OCI-LY3 (cell line): ENCODE measurements around the gene TBC1D22B.

Experiments
- H2AFZ ChIP-seq: fragments of 200-600, 300-600 bp; shearing (Covaris generic); 2 replicates; pipeline ENCODE4 v1.6.0; 2014; ENCODE audit warnings: antibody characterized with exemption, low read depth, low read length
- H3K27ac ChIP-seq: fragments of 200-600, 300-600 bp; sonication (generic); 2 replicates; pipeline ENCODE4 v1.5.1; 2014; ENCODE audit warnings: mild to moderate bottlenecking, low read length, moderate library complexity, mixed read lengths
- H3K27me3 ChIP-seq: fragments of 200-600, 300-600 bp; sonication (generic); 2 replicates; pipeline ENCODE4 v1.6.1; 2014; ENCODE audit warnings: low read depth, low read length, mixed read lengths
- H3K36me3 ChIP-seq: fragments of 200-600, 300-600 bp; sonication (generic); replicated peaks from 2 replicates; pipeline ENCODE3; 2014; ENCODE audit warnings: low read depth, low read length, mixed read lengths
- H3K4me1 ChIP-seq: fragments of 300-600, 200-600 bp; sonication (generic); 2 replicates; pipeline ENCODE4 v1.6.1; 2014; ENCODE audit warnings: low read length, mixed read lengths
- H3K4me2 ChIP-seq: fragments of 200-600, 300-600 bp; sonication (generic); 2 replicates; pipeline ENCODE4 v1.6.1; 2014; ENCODE audit warnings: low read length, mixed read lengths
- H3K4me3 ChIP-seq: fragments of 300-600, 200-600 bp; sonication (generic); 2 replicates; pipeline ENCODE4 v1.5.1; 2014; ENCODE audit warnings: antibody characterized with exemption, mild to moderate bottlenecking, low read length, moderate library complexity
- H3K79me2 ChIP-seq: fragments of 300-600, 200-600 bp; shearing (Covaris generic); 2 replicates; pipeline ENCODE4 v1.6.1; 2014; ENCODE audit warnings: mild to moderate bottlenecking, low read length, mixed read lengths
- H3K9ac ChIP-seq: fragments of 300-600, 200-600 bp; shearing (Covaris generic); 2 replicates; pipeline ENCODE4 v1.6.0; 2014; ENCODE audit warnings: mild to moderate bottlenecking, low read length, moderate library complexity
- H3K9me3 ChIP-seq: fragments of 200-600, 300-600 bp; shearing (Covaris generic); 2 replicates; pipeline ENCODE4 v1.6.1; 2014; ENCODE audit warnings: low read length, mixed read lengths; ENCODE audit not compliant: insufficient read depth
- H4K20me1 ChIP-seq: fragments of 200-600, 300-600 bp; sonication (generic); 2 replicates; pipeline ENCODE4 v1.6.1; 2016; ENCODE audit warnings: low read length, mixed read lengths; ENCODE audit not compliant: insufficient read depth
- CTCF ChIP-seq: fragments of 200-600, 300-600 bp; sonication (generic); IDR thresholded peaks from 2 replicates; pipeline ENCODE4 v1.5.1; 2014; ENCODE audit warnings: antibody characterized with exemption, low read length, low read depth
- EZH2phosphoT487 ChIP-seq: fragments of 200-600 bp; shearing (Covaris generic); IDR thresholded peaks from 2 replicates; pipeline ENCODE4 v1.6.1; 2018; ENCODE audit warnings: antibody characterized with exemption, mixed run types, low read depth

Gene TBC1D22B

DNA sequence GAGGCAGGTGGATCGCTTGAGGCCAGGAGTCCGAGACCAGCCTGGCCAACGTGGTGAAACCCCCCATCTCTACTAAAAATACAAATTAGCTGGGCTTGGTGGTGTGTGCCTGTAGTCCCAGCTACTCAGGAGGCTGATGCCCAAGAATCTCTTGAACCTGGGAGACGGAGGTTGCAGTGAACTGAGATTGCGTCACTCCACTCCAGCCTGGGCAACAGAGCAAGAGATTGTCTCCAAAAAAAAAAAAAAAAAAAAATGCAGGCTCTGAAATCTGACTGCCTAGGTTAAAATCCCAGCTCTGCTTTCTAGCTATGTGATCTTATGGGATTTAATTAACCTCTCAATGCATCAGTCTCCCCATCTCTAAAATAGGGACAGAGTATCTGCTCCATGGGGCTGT, 3.6 kb downstream of the TBC1D22B start:
- Histone ChIP-seq H3K79me2 (peaks cover 46% of the 10 kb centered on the region), H3K4me1 (peaks cover 28% of the 10 kb centered on the region), H3K4me2 (no peak overlapping the region), H2AFZ (no peak overlapping the region), H3K36me3 (peaks cover 4% of the 10 kb centered on the region), H3K4me3 (no peak overlapping the region), H3K9me3 (no peaks in the 10 kb centered on the region), H3K9ac (no peak overlapping the region), H3K27me3 (no peaks in the 10 kb centered on the region), H4K20me1 (peaks cover 9% of the 10 kb centered on the region), H3K27ac (no peak overlapping the region)
- TF ChIP-seq EZH2phosphoT487 (no peak), CTCF (no peak)

- Histone ChIP-seq H3K36me3 (peaks cover 4% of the 10 kb centered on the region), H3K9me3 (no peaks in the 10 kb centered on the region), H3K9ac (no peak overlapping the region), H3K4me3 (no peak overlapping the region), H3K79me2 (peaks cover 46% of the 10 kb centered on the region), H3K4me1 (peaks cover 23% of the 10 kb centered on the region), H3K27me3 (no peaks in the 10 kb centered on the region), H3K27ac (no peak overlapping the region), H2AFZ (no peak overlapping the region), H3K4me2 (no peak overlapping the region), H4K20me1 (peaks cover 9% of the 10 kb centered on the region)
- TF ChIP-seq EZH2phosphoT487 (no peak), CTCF (no peak)
These were observed 5.0 kb downstream of the TBC1D22B start for GRCh38 chr6:37262446-37263026.

DNA sequence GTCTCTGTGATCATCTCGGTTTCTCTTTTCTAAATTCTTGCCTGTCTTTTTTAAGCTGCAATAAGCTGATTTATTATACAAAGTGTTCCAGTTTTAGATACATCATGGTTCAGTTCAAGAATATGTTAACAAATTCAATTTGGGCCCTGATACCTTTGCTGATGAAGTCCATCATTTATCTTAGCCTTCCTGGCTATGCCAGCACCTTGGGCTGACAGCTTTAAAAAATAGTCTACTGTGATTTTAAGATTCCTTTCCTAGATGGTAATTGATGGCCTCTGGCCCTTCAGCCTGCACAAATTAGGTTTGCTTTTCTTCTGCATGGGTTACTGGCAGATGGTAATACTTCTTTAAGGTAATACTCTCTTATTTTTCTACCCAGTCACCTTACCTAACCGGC, 7.4 kb downstream of the TBC1D22B start:
- TF ChIP-seq EZH2phosphoT487 (no peak), CTCF (no peak)
- Histone ChIP-seq H3K9ac (no peak overlapping the region), H3K27ac (no peak overlapping the region), H3K4me2 (no peak overlapping the region), H3K4me1 (peaks cover 13% of the 10 kb centered on the region), H3K27me3 (no peaks in the 10 kb centered on the region), H3K79me2 (peaks cover 24% of the 10 kb centered on the region), H3K9me3 (no peaks in the 10 kb centered on the region), H3K36me3 (peaks cover 6% of the 10 kb centered on the region), H3K4me3 (no peak overlapping the region), H2AFZ (no peak overlapping the region), H4K20me1 (peaks cover 11% of the 10 kb centered on the region)

- peaks cover 7% of the 10 kb centered on the region for H4K20me1 ChIP-seq
- H3K9ac ChIP-seq, result no peak overlapping the region
- H3K36me3 ChIP-seq, result peaks cover 7% of the 10 kb centered on the region
- no peak overlapping the region for H3K4me2 ChIP-seq
- peaks cover 9% of the 10 kb centered on the region for H3K4me1 ChIP-seq
- no peaks in the 10 kb centered on the region for H3K9me3 ChIP-seq
- H3K27ac ChIP-seq, result no peak overlapping the region
- peaks cover 17% of the 10 kb centered on the region for H3K79me2 ChIP-seq
- TF ChIP-seq CTCF (no peak), EZH2phosphoT487 (no peak)
- H3K27me3 ChIP-seq, result no peaks in the 10 kb centered on the region
- H3K4me3 ChIP-seq, result no peak overlapping the region
- H2AFZ ChIP-seq, result no peak overlapping the region
These were observed 8.3 kb downstream of the TBC1D22B start for GRCh38 chr6:37265860-37266259.
